Keratinocyte (primary cell): Measurements from ENCODE around the gene AGRN.

ENCODE experiments used
- EZH2 ChIP-seq: IDR thresholded peaks from one replicate; pipeline ENCODE4 v1.6.1; 2012; ENCODE audit warnings: inconsistent platforms, mild to moderate bottlenecking, low read length, moderate library complexity
- TF ChIP-seq, protein P1 (sequence below), 3 experiments: IDR thresholded peaks in 1 of 3; conservative IDR thresholded peaks in 1 of 3; optimal IDR thresholded peaks in 1 of 3; 2 replicates in 2 of 3; 3 replicates in 1 of 3; pipeline versions ENCODE3 to v1.5.1; 2011; ENCODE audit warnings: low read length in 3 of 3, mild to moderate bottlenecking in 3 of 3, moderate library complexity in 2 of 3, control low read depth in 1 of 3, inconsistent platforms in 1 of 3; ENCODE audit not compliant: insufficient read depth in 2 of 3; ENCODE audit errors: extremely low read depth in 1 of 3

DNA sequence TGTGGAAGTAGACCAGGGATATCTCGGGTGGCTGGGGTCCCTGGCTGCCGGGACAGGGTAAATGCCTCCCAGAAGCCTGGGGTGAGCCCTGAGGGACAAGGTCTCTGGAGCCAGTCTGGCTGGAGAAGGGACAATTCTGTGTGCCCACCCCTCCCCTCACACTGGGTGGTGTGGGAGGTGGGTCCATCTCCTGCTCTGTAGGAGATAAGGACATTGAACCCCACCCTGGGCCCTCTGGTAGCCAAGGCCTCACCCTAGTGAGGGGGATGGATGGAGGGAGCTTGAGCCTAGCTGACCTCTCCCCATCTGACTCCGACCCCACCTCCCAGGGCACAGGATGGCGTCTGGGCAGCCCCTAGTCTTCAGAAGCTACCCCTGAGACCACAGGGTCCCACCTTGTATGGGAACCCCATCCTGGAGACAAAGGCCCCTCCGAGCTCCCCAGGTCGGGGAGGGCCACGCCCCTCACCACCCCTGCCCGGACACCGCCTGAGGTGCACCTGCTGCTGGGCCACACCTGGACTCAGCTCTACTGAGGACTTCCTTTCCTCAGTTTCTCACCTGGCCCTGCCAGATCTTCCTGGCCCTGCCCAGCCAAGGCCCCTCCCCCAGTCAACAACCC, 4.3 kb downstream of the AGRN start:
- TF ChIP-seq, protein P1, sequence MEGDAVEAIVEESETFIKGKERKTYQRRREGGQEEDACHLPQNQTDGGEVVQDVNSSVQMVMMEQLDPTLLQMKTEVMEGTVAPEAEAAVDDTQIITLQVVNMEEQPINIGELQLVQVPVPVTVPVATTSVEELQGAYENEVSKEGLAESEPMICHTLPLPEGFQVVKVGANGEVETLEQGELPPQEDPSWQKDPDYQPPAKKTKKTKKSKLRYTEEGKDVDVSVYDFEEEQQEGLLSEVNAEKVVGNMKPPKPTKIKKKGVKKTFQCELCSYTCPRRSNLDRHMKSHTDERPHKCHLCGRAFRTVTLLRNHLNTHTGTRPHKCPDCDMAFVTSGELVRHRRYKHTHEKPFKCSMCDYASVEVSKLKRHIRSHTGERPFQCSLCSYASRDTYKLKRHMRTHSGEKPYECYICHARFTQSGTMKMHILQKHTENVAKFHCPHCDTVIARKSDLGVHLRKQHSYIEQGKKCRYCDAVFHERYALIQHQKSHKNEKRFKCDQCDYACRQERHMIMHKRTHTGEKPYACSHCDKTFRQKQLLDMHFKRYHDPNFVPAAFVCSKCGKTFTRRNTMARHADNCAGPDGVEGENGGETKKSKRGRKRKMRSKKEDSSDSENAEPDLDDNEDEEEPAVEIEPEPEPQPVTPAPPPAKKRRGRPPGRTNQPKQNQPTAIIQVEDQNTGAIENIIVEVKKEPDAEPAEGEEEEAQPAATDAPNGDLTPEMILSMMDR (optimal IDR thresholded peaks at IDR 0.05 in 1 of 3, IDR thresholded peaks at IDR 0.05 in 1 of 3, conservative IDR thresholded peaks at IDR 0.05 in 1 of 3; ENCODE audit: extremely low read depth in 1 of 3, insufficient read depth in 2 of 3, low read length in 3 of 3): no peak
- TF ChIP-seq EZH2: no peak
